Measurements from ENCODE around the gene TBC1D1.

TBC1D1 gene

GRCh38 chr4:37884855-37885487 is 5.9 kb upstream of the TBC1D1 start:
- Histone ChIP-seq H4K20me1 (ENCODE audit: insufficient read depth, low read length) (no peaks in the 10 kb centered on the region), H3K9ac (ENCODE audit: low read length) (no peak overlapping the region), H3K79me2 (ENCODE audit: insufficient read depth, low read length) (no peaks in the 10 kb centered on the region), H3K27me3 (ENCODE audit: insufficient read depth, low read length) (no peaks in the 10 kb centered on the region), H3K4me1 (ENCODE audit: insufficient read depth, low read length, severe bottlenecking) (peaks cover 9% of the 10 kb centered on the region), H3F3A (ENCODE audit: insufficient read depth, low read length) (peaks cover 10% of the 10 kb centered on the region; the same call in 1 of the 2 replicates), H2AFZ (ENCODE audit: low read length) (no peak overlapping the region), H3K36me3 (ENCODE audit: insufficient read depth, low read length) (no peaks in the 10 kb centered on the region), H3K4me2 (ENCODE audit: low read length) (no peak overlapping the region), H3K27ac (ENCODE audit: low read depth, low read length, poor library complexity, severe bottlenecking) (no peak overlapping the region), H3K9me3 (ENCODE audit: low read length) (no peaks in the 10 kb centered on the region), H3K9me2 (ENCODE audit: low read depth, low read length) (no peaks in the 10 kb centered on the region), H3K4me3 (ENCODE audit: low read depth, low read length, poor library complexity, severe bottlenecking) (no peak overlapping the region)
- TF ChIP-seq CTCF (IDR thresholded peaks at IDR 0.05; ENCODE audit: low read length): no peak

GRCh38 chr4:37885496-37885895 is 5.4 kb upstream of the TBC1D1 start:
- Histone ChIP-seq H3K27me3 (ENCODE audit: insufficient read depth, low read length) (no peaks in the 10 kb centered on the region), H3F3A (ENCODE audit: insufficient read depth, low read length) (peaks cover 10% of the 10 kb centered on the region; the same call in 1 of the 2 replicates), H3K9ac (ENCODE audit: low read length) (no peak overlapping the region), H3K79me2 (ENCODE audit: insufficient read depth, low read length) (no peaks in the 10 kb centered on the region), H2AFZ (ENCODE audit: low read length) (no peak overlapping the region), H3K4me2 (ENCODE audit: low read length) (no peak overlapping the region), H3K36me3 (ENCODE audit: insufficient read depth, low read length) (no peaks in the 10 kb centered on the region), H3K9me3 (ENCODE audit: low read length) (no peaks in the 10 kb centered on the region), H3K4me1 (ENCODE audit: insufficient read depth, low read length, severe bottlenecking) (peaks cover 13% of the 10 kb centered on the region), H3K4me3 (ENCODE audit: low read depth, low read length, poor library complexity, severe bottlenecking) (no peak overlapping the region), H3K9me2 (ENCODE audit: low read depth, low read length) (no peaks in the 10 kb centered on the region), H4K20me1 (ENCODE audit: insufficient read depth, low read length) (no peaks in the 10 kb centered on the region), H3K27ac (ENCODE audit: low read depth, low read length, poor library complexity, severe bottlenecking) (no peak overlapping the region)
- TF ChIP-seq EZH2 (IDR thresholded peaks at IDR 0.05; ENCODE audit: borderline replicate concordance, low read length): no peak
- no peak for TF ChIP-seq CTCF (IDR thresholded peaks at IDR 0.05; ENCODE audit: low read length)

GRCh38 chr4:37889849-37890800 is 759 bp upstream of the TBC1D1 start:
- H3K4me1 ChIP-seq (ENCODE audit: insufficient read depth, low read length, severe bottlenecking): peaks cover 39% of the 10 kb centered on the region
- no peaks in the 10 kb centered on the region for H3K9me3 ChIP-seq (ENCODE audit: low read length)
- peak overlapping the region; percentile 95; the same call in 1 of the 2 replicates for H3K9ac ChIP-seq (ENCODE audit: low read length)
- no peak overlapping the region for H2AFZ ChIP-seq (ENCODE audit: low read length)
- H3K27ac ChIP-seq (ENCODE audit: low read depth, low read length, poor library complexity, severe bottlenecking): peak overlapping the region; percentile 78
- peak overlapping the region; percentile 89 for H3K4me2 ChIP-seq (ENCODE audit: low read length)
- TF ChIP-seq EZH2 (IDR thresholded peaks at IDR 0.05; ENCODE audit: borderline replicate concordance, low read length) (no peak), CTCF (IDR thresholded peaks at IDR 0.05; ENCODE audit: low read length) (peak; percentile 60)
- H3K4me3 ChIP-seq (ENCODE audit: low read depth, low read length, poor library complexity, severe bottlenecking): peak overlapping the region; percentile 90
- H3F3A ChIP-seq (ENCODE audit: insufficient read depth, low read length): peaks cover 10% of the 10 kb centered on the region; the same call in 1 of the 2 replicates
- H3K9me2 ChIP-seq (ENCODE audit: low read depth, low read length): no peaks in the 10 kb centered on the region
- H3K36me3 ChIP-seq (ENCODE audit: insufficient read depth, low read length): no peaks in the 10 kb centered on the region
- no peaks in the 10 kb centered on the region for H4K20me1 ChIP-seq (ENCODE audit: insufficient read depth, low read length)
- H3K27me3 ChIP-seq (ENCODE audit: insufficient read depth, low read length): no peaks in the 10 kb centered on the region
- peaks cover 15% of the 10 kb centered on the region for H3K79me2 ChIP-seq (ENCODE audit: insufficient read depth, low read length)
